ENCODE measurements around the gene SNX25.

DNA sequence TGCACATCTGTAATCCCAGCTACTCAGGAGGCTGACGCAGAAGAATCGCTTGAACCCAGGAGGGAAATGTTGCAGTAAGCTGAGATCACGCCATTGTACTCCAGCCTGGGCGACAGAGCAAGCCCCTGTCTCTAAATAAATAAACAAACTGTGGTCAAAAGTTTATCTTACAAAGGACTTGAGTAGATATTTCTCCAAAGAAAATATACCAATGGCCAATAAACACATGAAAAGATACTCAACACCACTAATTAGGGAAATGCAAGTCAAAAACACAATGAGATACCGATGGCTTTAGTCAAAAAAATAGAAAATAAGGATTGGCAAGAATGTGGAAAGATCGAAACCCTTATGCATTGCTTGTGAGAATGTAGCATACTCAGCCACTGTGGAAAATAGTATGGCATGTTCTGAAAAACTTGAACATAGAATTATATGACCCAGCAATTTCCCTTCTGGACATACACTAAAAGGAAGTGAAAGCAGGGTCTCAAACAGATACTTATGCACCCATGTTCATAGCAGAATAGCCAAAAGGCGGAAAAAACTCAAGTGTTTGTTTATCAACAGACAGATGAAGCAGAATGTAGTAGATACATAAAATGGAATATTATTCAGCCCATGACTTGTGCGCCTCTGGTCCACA, 3.6 kb upstream of the SNX25 start:
- TF ChIP-seq, protein P1, sequence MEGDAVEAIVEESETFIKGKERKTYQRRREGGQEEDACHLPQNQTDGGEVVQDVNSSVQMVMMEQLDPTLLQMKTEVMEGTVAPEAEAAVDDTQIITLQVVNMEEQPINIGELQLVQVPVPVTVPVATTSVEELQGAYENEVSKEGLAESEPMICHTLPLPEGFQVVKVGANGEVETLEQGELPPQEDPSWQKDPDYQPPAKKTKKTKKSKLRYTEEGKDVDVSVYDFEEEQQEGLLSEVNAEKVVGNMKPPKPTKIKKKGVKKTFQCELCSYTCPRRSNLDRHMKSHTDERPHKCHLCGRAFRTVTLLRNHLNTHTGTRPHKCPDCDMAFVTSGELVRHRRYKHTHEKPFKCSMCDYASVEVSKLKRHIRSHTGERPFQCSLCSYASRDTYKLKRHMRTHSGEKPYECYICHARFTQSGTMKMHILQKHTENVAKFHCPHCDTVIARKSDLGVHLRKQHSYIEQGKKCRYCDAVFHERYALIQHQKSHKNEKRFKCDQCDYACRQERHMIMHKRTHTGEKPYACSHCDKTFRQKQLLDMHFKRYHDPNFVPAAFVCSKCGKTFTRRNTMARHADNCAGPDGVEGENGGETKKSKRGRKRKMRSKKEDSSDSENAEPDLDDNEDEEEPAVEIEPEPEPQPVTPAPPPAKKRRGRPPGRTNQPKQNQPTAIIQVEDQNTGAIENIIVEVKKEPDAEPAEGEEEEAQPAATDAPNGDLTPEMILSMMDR (IDR thresholded peaks at IDR 0.05), result no peak
- no peak for TF ChIP-seq POLR2A (IDR thresholded peaks at IDR 0.05)

Measured in Peyer's patch (tissue), 4 donors.